Smooth muscle cell of the brain vasculature (primary cell): Measurements from ENCODE around the gene STX16.

ENCODE experiments used
- DNase-seq: peaks from one replicate; pipeline ENCODE4 v3.0.0-alpha.2; 2012; ENCODE audit warnings: low read depth, low spot score

Gene STX16

GRCh38 chr20:58697201-58697866 is 46.3 kb downstream of the STX16 start:
- no peak for DNase-seq

DNA sequence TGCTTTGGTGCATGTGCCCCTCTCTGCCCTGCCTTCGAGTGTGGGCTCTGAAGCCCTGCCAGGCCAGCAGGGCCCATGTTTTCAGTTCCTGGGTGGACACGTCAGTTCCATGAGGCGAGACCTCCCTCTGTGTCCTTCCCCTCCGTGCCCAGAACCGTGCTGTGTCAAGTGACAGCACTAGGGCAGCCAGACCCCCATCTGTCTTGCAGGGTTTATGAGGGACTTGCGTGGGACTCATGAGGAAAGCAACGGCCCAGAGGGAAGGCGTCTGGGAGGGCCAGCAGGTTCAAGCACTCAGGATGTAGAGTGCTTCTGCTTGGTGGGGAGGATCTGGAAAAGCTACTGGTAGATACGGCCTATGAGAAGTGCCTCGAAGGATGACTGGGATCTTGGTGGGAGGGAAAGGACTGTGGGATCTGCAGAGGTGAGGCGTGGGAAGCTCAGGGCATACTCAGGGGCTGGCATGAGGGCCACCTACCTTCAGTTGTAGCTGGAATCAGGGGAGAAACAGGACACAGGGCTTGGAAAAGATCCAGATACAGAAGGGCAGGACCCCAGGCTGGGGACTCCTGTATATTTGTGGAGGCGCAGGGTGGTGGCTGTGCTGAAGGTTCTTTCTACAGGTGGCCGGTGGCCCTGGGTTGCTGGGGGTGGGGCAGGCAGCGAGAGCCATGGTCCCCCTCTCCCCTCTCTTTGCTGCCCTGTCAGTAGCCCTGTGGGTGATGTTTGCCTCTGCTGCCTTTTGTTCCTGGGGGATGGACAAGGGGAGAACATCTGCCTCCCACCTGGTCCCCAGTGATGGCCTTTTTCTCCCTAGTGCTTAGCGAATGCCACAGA is 47.0 kb downstream of the STX16 start:
- no peak for DNase-seq

DNA sequence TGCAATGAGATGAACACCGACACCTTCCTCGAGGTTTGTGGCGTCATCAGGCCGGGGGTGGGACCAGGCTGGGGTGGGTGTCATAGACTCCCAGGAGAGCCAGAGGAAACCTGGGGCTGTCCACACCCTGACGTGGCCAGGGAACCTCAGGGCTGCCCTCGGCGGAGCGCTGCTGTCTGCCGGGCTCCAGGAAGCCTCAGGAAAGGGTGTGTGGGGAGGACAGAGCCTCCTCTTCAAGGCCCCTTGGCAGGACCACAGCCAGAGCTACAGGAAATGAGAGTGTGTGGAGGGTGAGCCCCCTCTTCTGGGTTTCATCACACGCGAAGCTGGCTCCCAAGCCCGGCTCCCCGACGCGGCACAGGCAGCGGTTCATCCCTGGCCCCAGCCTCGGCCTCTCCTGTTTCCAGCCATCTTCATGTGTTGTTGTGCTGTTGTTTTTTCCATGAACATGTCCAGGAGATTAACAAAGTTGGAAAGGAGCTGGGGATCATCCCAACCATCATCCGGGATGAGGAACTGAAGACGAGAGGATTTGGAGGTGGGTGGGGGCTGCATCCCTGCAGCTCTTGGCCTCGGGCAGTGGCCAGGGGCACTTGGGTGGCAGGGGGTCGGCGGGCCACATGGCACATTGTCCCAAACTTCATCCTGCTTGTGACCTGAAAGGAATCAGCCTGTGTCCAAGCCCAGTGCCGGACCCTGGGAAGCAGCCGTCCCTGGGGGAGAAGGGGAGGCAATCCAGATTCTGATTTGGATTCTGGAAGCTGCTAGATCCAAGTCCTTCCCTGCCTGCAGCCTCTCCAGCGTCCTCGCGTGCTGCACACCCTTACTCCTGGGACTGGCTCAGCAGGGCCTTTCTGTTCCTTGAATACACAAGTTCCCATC is 47.9 kb downstream of the STX16 start:
- no peak for DNase-seq

GRCh38 chr20:58699623-58700107 is 48.6 kb downstream of the STX16 start:
- no peak for DNase-seq

- DNase-seq = no peak
Observed at GRCh38 chr20:58700121-58700821, 49.2 kb downstream of the STX16 start.

GRCh38 chr20:58700823-58701222 is 49.7 kb downstream of the STX16 start:
- DNase-seq = no peak

DNA sequence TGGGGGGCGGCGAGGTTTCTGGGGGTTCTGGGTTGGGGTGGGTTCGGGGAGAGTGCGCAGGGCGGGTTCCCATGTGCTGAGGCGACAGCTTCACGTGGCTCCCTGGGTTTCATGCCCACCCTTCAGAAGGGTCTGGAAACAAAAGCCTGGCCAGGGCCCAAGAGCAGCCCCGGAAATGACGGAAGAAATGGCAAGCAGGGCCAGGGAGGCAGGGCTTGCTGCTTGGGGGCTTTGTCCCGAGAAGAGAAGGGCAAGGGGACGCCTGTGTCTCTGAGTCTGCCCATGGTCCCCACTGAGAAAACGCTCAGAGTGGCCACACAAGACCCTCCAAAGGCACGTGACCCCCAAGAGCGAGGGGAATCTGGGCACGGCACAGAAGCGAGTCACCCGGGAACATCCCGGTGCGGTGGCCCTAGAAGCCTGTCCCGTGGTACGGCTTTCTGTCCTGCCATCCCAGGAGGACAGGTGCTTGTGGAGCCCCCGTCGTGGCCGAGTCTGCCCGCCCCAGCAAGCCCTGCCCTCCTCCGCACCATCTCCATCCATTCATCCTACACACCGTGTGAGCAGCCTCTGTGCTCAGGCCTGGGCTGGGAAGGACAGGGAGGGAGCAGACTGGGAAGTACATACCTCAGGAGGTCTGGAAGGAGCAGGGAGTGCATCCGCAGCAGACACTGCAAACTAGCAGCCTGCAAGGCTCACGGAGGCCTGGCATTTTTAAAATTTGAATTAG is 50.5 kb downstream of the STX16 start:
- no peak for DNase-seq

GRCh38 chr20:58702161-58702510 is 51.1 kb downstream of the STX16 start:
- DNase-seq = no peak

- DNase-seq = no peak
Observed at GRCh38 chr20:58702859-58703648, 52.0 kb downstream of the STX16 start.

GRCh38 chr20:58703765-58704371 is 52.8 kb downstream of the STX16 start:
- DNase-seq = no peak

- no peak for DNase-seq
Observed at GRCh38 chr20:58705208-58705926, 54.3 kb downstream of the STX16 start.

- no peak for DNase-seq
Observed at GRCh38 chr20:58706150-58706892, 55.2 kb downstream of the STX16 start.

DNA sequence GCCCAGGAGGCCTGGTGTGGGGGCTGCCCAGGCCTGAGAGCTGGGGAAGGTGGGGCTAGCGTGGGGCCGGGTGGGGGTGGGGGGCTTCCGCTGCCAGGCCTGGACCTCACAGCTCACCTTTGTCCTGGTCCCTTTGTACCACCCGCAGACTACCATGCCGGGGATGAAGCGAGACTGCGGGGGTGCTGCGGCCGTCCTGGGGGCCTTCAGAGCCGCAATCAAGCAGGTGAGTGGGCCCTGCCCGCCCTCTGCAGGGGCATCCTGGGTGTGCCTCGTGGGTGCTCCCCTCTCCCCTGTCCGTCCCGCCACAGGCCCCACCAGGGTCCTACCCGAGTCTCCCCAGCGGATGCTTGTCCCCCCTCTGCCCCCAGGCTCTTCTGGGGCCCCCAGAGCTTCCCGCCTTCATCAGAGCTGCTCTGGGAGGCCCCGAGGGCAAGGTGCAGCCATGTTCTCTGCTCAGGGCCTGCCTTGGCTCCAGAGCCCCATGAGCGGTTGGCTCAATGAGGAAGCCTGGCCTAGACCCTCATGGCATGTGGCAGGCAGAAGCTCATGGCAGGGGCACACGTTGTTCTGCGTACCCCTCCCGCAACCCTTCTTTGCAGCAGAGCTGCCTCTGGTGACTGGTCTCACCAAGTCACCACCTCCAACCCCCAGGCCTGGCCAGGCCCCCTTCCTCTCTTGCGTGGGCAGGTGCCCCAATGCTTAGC is 56.0 kb downstream of the STX16 start:
- no peak for DNase-seq

GRCh38 chr20:58707770-58708169 is 56.7 kb downstream of the STX16 start:
- DNase-seq = no peak

GRCh38 chr20:58708246-58708931 is 57.3 kb downstream of the STX16 start:
- DNase-seq = no peak

DNA sequence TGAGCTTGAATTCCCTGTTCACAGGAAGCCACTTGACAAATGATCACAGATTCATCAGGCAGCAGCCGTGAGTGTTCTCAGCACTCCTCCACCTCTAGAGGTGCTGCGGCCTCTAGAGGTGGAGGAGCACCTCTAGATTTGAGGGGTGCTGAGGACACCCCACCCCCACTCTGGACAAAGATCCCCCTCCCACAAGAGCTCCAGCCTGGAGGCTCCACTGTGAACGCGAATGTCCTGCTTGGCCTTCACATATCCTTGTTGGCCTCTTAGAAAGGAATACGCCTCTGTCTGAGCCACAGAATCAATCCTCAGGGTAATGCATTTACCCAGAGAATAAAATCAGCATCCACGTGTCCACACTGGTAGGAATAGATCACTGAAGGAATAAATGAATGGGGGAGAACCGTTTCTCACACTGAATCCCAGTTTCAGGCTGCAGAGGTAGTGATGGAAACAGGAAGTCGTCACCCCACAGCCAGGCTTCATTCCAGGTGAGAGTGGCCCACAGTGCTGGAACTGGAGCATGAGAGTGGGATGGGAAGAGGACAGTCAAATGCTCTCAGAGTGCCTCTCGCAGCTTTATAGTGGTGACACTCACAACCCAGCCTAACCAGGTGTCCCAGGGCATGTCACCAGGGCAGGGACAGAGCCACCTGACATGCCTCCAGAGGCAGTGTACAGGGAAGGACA is 58.1 kb downstream of the STX16 start:
- no peak for DNase-seq
